PC-9 (cell line): ENCODE results near the gene CCDC148. TPM values are rescaled to one million over a fixed set of nuclear protein-coding genes. Genes with fewer than 3 reads are reported as not detected.

ENCODE experiments used
- BruUV-seq: library from RNA; stranded (reverse); fragments of 400-500 nt; replicated peaks from 2 replicates; lab custom pipeline; 2021; lab: Mats Ljungman, UMichigan
- CTCF ChIA-PET: fragments of 300-600 bp; sonication (Branson Sonifier 250); formaldehyde crosslinking; loops from one replicate; lab custom pipeline; 2022; ENCODE audit warnings: antibody characterized with exemption; lab: Charles Lee
- POLR2A ChIA-PET: fragments of 300-600 bp; sonication (Branson Sonifier 250); formaldehyde crosslinking; loops from one replicate; lab custom pipeline; 2022; ENCODE audit warnings: antibody characterized with exemption; ENCODE audit not compliant: unreplicated experiment; lab: Charles Lee
- DNase-seq, 2 experiments: peaks; one replicate each; pipeline versions ENCODE4 v3.0.0 to v3.0.0-alpha.2; 2015 to 2022; ENCODE audit warnings: mixed read lengths in 1 of 2
- H2AFZ ChIP-seq: fragments of 200-600 bp; sonication (generic); 2 replicates; pipeline ENCODE4 v1.8.1; 2017; ENCODE audit warnings: antibody characterized with exemption
- H3F3A ChIP-seq: fragments of 200-600 bp; sonication (generic); 2 replicates; pipeline ENCODE4 v1.8.1; 2017; ENCODE audit warnings: antibody characterized with exemption, mild to moderate bottlenecking, low read depth; ENCODE audit not compliant: insufficient read depth
- H3K27ac ChIP-seq: fragments of 200-600 bp; sonication (generic); 2 replicates; pipeline ENCODE4 v1.6.1; 2016; ENCODE audit warnings: mixed run types
- H3K27me3 ChIP-seq: fragments of 200-600 bp; sonication (generic); 2 replicates; pipeline ENCODE4 v1.6.1; 2016; ENCODE audit warnings: low read depth, mixed run types; ENCODE audit not compliant: insufficient read depth
- H3K36me3 ChIP-seq: fragments of 200-600 bp; sonication (generic); 2 replicates; pipeline ENCODE4 v1.6.1; 2016; ENCODE audit warnings: low read depth, mixed run types
- H3K4me1 ChIP-seq: fragments of 200-600 bp; sonication (generic); replicated peaks from 2 replicates; pipeline ENCODE4 v1.6.1; 2016; ENCODE audit warnings: mixed run types; ENCODE audit not compliant: insufficient read depth
- H3K4me2 ChIP-seq: fragments of 200-600 bp; sonication (generic); 2 replicates; pipeline ENCODE4 v1.6.1; 2017; ENCODE audit warnings: mixed run types
- H3K4me3 ChIP-seq: fragments of 200-600 bp; sonication (generic); 2 replicates; pipeline ENCODE4 v1.6.1; 2016; ENCODE audit warnings: mixed run types
- H3K79me2 ChIP-seq: fragments of 200-600 bp; sonication (generic); 2 replicates; pipeline ENCODE4 v1.6.1; 2017; ENCODE audit warnings: low read depth, mixed run types
- H3K9me2 ChIP-seq: fragments of 200-600 bp; sonication (generic); 2 replicates; pipeline ENCODE4 v1.8.1; 2017; ENCODE audit warnings: mild to moderate bottlenecking; ENCODE audit not compliant: insufficient read depth
- H3K9me3 ChIP-seq: fragments of 200-600 bp; sonication (generic); 2 replicates; pipeline ENCODE4 v1.8.1; 2016; ENCODE audit warnings: low read depth; ENCODE audit not compliant: insufficient read depth
- H4K20me1 ChIP-seq: fragments of 200-600 bp; sonication (generic); 2 replicates; pipeline ENCODE4 v1.8.1; 2017; ENCODE audit not compliant: insufficient read depth
- CTCF ChIP-seq: fragments of 200-600 bp; sonication (generic); conservative IDR thresholded peaks from 2 replicates; pipeline ENCODE4 v1.6.1; 2017; ENCODE audit warnings: mixed run types, antibody characterized with exemption, mild to moderate bottlenecking, moderate library complexity
- EZH2 ChIP-seq: fragments of 200-600 bp; sonication (generic); IDR thresholded peaks from 2 replicates; pipeline ENCODE4 v1.8.0; 2017; ENCODE audit warnings: antibody characterized with exemption, low read depth
- intact Hi-C: fragments of 100-400 bp; cut with micrococcal nuclease; formaldehyde crosslinking; loops from one replicate; pipeline ENCODE4 v1.10.0; 2022; ENCODE audit not compliant: unreplicated experiment
- total RNA-seq: library from RNA; stranded (reverse); gene quantifications from 2 replicates; pipeline ENCODE4 v1.2.3, GENCODE V29; 2021

The CCDC148 gene
- total RNA-seq, 1 experiment from 2014 or later = 1.8 TPM

- Histone ChIP-seq H3K27me3 (no peaks in the 10 kb centered on the region), H4K20me1 (peaks cover 6% of the 10 kb centered on the region; the same call in 1 of the 2 replicates), H3K4me1 (no peaks in the 10 kb centered on the region), H3K4me3 (no peak overlapping the region), H2AFZ (no peak overlapping the region), H3K27ac (no peak overlapping the region), H3K36me3 (no peaks in the 10 kb centered on the region), H3F3A (no peaks in the 10 kb centered on the region), H3K9me3 (no peaks in the 10 kb centered on the region; the same call in 1 of the 2 replicates), H3K9me2 (no peaks in the 10 kb centered on the region), H3K4me2 (no peak overlapping the region), H3K79me2 (peaks cover 41% of the 10 kb centered on the region)
- DNase-seq = no peak
- TF ChIP-seq EZH2 (no peak), CTCF (no peak)
- intact Hi-C loops = no loop called here
- no TSS peak for BruUV-seq
- ChIA-PET POLR2A (no interaction called here), CTCF (no interaction called here)
Observed at GRCh38 chr2:158467248-158467647, 10.7 kb upstream of the CCDC148 start.

GRCh38 chr2:158464426-158465281 is 8.1 kb upstream of the CCDC148 start:
- ChIA-PET CTCF (no interaction called here), POLR2A (no interaction called here)
- peaks cover 12% of the 10 kb centered on the region; the same call in 1 of the 2 replicates for H4K20me1 ChIP-seq

More at GRCh38 chr2:158464426-158465281, 8.1 kb upstream of the CCDC148 start:
- no peaks in the 10 kb centered on the region for H3K27me3 ChIP-seq
- intact Hi-C loops = no loop called here
- TF ChIP-seq CTCF = peak; percentile 58
- TF ChIP-seq EZH2 = no peak
- BruUV-seq = no TSS peak
- H3K9me3 ChIP-seq = no peaks in the 10 kb centered on the region; the same call in 1 of the 2 replicates
- peaks cover 67% of the 10 kb centered on the region for H3K79me2 ChIP-seq
- H3F3A ChIP-seq = no peaks in the 10 kb centered on the region
- no peak overlapping the region for H3K27ac ChIP-seq
- no peaks in the 10 kb centered on the region for H3K9me2 ChIP-seq
- no peak for DNase-seq
- H3K4me3 ChIP-seq = no peak overlapping the region
- H3K4me1 ChIP-seq = peaks cover 13% of the 10 kb centered on the region
- H3K36me3 ChIP-seq = no peaks in the 10 kb centered on the region
- no peak overlapping the region for H3K4me2 ChIP-seq
- H2AFZ ChIP-seq = no peak overlapping the region
